DND-41 (cell line): ENCODE data around the gene RAD18.

Source experiments
- ATAC-seq: fragments of 200-7000 bp; cut with Tn5 transposase; 3 replicates; pipeline ENCODE4 v1.9.1; 2021; ENCODE audit warnings: low read depth; ENCODE audit not compliant: insufficient read depth
- DNase-seq: peaks from one replicate; pipeline ENCODE4 v3.0.0-alpha.2; 2020
- H2AFZ ChIP-seq: 2 replicates; pipeline ENCODE4 v1.6.0; 2012; ENCODE audit warnings: low read depth, low read length
- H3K27ac ChIP-seq: 2 replicates; pipeline ENCODE4 v1.5.1; 2012; ENCODE audit warnings: low read length, inconsistent platforms
- H3K27me3 ChIP-seq: fragments of 200-600 bp; sonication (generic); 2 replicates; pipeline ENCODE4 v1.6.0; 2012; ENCODE audit warnings: low read length, mild to moderate bottlenecking, inconsistent platforms; ENCODE audit not compliant: insufficient read depth, poor library complexity
- H3K36me3 ChIP-seq: 2 replicates; pipeline ENCODE4 v1.5.1; 2012; ENCODE audit warnings: low read length, inconsistent platforms; ENCODE audit not compliant: insufficient read depth
- H3K4me1 ChIP-seq: 2 replicates; pipeline ENCODE4 v1.5.1; 2012; ENCODE audit warnings: mild to moderate bottlenecking, low read length; ENCODE audit not compliant: insufficient read depth
- H3K4me2 ChIP-seq: 2 replicates; pipeline ENCODE4 v1.6.0; 2012; ENCODE audit warnings: mild to moderate bottlenecking, moderate library complexity, low read length, inconsistent platforms; ENCODE audit not compliant: insufficient read depth
- H3K4me3 ChIP-seq, 2 experiments: fragments of 200-600 bp in 1 of 2; shearing (Covaris generic) in 1 of 2; 2 replicates each; pipeline ENCODE4 v1.5.1; 2012 to 2016; ENCODE audit warnings: inconsistent platforms in 2 of 2, low read length in 2 of 2, mild to moderate bottlenecking in 2 of 2, low read depth in 1 of 2, moderate library complexity in 1 of 2
- H3K79me2 ChIP-seq: 2 replicates; pipeline ENCODE4 v1.6.0; 2012; ENCODE audit warnings: low read length, inconsistent platforms; ENCODE audit not compliant: insufficient read depth
- H3K9ac ChIP-seq: 2 replicates; pipeline ENCODE4 v1.6.0; 2012; ENCODE audit warnings: low read depth, mild to moderate bottlenecking, inconsistent platforms, low read length, moderate library complexity
- H3K9me3 ChIP-seq: 2 replicates; pipeline ENCODE4 v1.5.1; 2012; ENCODE audit warnings: low read length, moderate library complexity, mild to moderate bottlenecking, inconsistent platforms; ENCODE audit not compliant: insufficient read depth, severe bottlenecking
- H4K20me1 ChIP-seq: 2 replicates; pipeline ENCODE4 v1.6.0; 2012; ENCODE audit warnings: low read length; ENCODE audit not compliant: insufficient read depth
- EZH2 ChIP-seq: IDR thresholded peaks from 3 replicates; pipeline ENCODE4 v1.6.1; 2012; ENCODE audit warnings: borderline replicate concordance, low read depth, mild to moderate bottlenecking, moderate library complexity, low read length, inconsistent platforms; ENCODE audit not compliant: severe bottlenecking
- TF ChIP-seq, protein P1 (sequence below): IDR thresholded peaks from 2 replicates; pipeline ENCODE4 v1.5.1; 2012; ENCODE audit warnings: borderline replicate concordance, low read length, moderate library complexity, mild to moderate bottlenecking; ENCODE audit not compliant: poor library complexity, severe bottlenecking; ENCODE audit errors: extremely low read depth

Gene RAD18

DNA sequence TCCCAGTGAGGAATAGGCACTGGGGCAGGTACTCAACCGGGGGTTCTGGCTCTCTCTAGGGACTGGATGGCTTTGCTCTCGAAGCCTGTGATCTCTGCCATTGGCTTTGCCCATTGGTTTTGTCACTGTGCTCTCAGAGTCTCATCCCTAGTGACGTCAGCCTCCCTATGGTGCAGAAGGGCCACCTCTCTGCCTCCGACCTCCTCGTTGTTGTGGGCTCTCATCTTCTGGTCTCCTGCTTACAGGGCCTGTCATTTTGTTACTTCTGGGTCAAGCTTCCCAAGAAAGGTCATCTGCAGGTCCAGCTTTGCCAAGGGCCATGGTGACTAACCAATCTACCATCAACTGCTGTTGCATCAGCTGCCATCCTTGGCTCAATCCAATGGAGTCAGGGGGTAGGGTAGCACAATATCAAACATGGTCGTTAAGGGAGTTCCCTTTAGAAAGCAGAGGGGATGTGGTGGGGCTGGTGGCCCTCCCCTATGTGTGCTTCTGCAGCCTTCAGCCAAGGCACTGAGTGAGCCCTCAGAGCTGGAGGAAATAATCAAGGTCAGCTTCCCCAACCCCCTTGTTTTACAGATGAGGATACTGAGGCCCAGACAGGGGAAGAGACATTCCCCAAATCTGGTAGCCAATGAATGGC lies 13.4 kb upstream of the RAD18 start:
- Histone ChIP-seq H3K27ac (no peak overlapping the region), H3K4me3 (no peak overlapping the region), H3K36me3 (no peaks in the 10 kb centered on the region), H3K4me2 (no peak overlapping the region), H3K9ac (no peak overlapping the region), H3K9me3 (no peaks in the 10 kb centered on the region), H3K27me3 (peaks cover 17% of the 10 kb centered on the region), H3K4me1 (no peaks in the 10 kb centered on the region), H3K79me2 (no peaks in the 10 kb centered on the region), H4K20me1 (no peaks in the 10 kb centered on the region), H2AFZ (no peak overlapping the region)
- TF ChIP-seq, protein P1, sequence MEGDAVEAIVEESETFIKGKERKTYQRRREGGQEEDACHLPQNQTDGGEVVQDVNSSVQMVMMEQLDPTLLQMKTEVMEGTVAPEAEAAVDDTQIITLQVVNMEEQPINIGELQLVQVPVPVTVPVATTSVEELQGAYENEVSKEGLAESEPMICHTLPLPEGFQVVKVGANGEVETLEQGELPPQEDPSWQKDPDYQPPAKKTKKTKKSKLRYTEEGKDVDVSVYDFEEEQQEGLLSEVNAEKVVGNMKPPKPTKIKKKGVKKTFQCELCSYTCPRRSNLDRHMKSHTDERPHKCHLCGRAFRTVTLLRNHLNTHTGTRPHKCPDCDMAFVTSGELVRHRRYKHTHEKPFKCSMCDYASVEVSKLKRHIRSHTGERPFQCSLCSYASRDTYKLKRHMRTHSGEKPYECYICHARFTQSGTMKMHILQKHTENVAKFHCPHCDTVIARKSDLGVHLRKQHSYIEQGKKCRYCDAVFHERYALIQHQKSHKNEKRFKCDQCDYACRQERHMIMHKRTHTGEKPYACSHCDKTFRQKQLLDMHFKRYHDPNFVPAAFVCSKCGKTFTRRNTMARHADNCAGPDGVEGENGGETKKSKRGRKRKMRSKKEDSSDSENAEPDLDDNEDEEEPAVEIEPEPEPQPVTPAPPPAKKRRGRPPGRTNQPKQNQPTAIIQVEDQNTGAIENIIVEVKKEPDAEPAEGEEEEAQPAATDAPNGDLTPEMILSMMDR, result no peak
- TF ChIP-seq EZH2, result no peak
- no peak for DNase-seq
- ATAC-seq, result no peak

DNA sequence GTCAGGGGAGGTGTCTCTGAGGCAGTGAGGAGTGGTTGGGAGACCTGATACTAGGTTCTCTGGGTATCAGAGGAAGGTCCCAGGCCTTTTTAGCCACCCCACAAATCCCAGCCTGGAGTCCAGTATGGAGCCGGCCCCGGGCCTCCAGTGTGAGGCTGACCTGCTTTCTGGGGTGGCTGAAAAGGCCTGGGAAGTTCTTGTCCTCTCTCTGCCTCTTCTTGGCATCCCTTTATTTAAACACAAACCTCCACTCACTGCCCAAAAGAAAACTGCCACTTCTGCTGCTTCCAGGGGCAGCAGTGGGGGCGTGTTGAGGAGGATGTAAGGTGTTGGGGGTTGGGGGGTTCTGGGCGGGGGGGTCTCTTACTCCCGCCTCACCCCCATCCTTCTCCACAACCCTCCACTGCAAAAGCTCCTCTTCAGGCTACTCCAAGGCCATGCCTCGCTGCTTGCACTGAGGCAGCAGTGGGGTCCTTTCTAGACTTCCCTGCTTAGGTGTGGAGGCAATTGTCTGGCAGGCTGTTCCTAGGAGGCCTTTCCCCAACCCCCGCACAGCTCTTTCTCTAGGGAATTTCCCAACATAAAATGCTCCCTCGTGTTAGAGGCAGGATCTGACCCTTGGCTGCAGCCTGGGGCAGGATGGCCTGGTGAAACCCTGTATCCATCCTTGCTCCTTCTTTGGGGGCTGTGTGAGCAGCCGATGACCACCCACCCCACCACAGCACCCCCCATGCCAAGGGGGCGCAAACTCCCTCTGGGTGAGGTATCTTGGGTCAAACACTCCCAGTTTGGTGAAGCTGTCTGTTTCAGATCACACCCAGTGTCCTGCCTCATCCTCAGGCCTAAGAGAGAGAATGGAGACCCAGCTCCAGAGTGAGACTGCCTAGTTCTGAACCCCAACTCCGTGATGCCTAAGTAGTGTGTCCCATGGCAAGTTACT lies 12.1 kb upstream of the RAD18 start:
- no peak overlapping the region for H3K27ac ChIP-seq
- H2AFZ ChIP-seq, result no peak overlapping the region
- no peak for DNase-seq
- H4K20me1 ChIP-seq, result no peaks in the 10 kb centered on the region
- no peak overlapping the region for H3K4me3 ChIP-seq
- H3K9me3 ChIP-seq, result no peaks in the 10 kb centered on the region
- ATAC-seq, result no peak
- H3K79me2 ChIP-seq, result no peaks in the 10 kb centered on the region
- no peaks in the 10 kb centered on the region for H3K36me3 ChIP-seq
- H3K27me3 ChIP-seq, result peaks cover 12% of the 10 kb centered on the region
- no peak overlapping the region for H3K9ac ChIP-seq
- H3K4me2 ChIP-seq, result no peak overlapping the region
- peaks cover 3% of the 10 kb centered on the region; the same call in 1 of the 2 replicates for H3K4me1 ChIP-seq
- TF ChIP-seq, protein P1, result no peak
- no peak for TF ChIP-seq EZH2

DNA sequence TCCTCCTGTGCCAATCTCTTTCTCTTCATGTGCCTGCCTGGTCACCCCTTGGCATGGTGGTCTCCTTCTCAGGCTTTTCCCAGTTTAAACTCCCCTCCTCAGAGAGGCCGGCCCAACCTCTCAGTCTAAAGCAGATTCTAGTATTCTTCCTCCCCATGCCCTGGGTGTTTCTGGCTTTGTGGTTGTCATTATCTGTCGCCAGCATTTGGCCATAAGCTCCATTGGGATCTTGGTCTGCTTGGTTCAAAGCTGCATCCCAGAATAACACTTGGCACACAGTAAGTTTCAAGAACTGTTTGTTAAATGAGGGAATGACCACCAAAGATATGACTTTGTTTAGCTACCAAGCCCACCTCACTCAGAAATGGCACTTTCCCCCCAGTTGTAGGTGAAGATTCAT lies 11.2 kb upstream of the RAD18 start:
- H3K4me3 ChIP-seq, result no peak overlapping the region
- H3K4me1 ChIP-seq, result peaks cover 3% of the 10 kb centered on the region; the same call in 1 of the 2 replicates
- H4K20me1 ChIP-seq, result no peaks in the 10 kb centered on the region
- TF ChIP-seq, protein P1, result no peak
- no peak for TF ChIP-seq EZH2
- no peak overlapping the region for H3K27ac ChIP-seq
- DNase-seq (no peak), ATAC-seq (no peak)
- H3K9ac ChIP-seq, result no peak overlapping the region
- no peak overlapping the region for H3K4me2 ChIP-seq
- no peak overlapping the region for H2AFZ ChIP-seq
- H3K36me3 ChIP-seq, result no peaks in the 10 kb centered on the region
- no peaks in the 10 kb centered on the region for H3K79me2 ChIP-seq
- peaks cover 12% of the 10 kb centered on the region for H3K27me3 ChIP-seq
- H3K9me3 ChIP-seq, result no peaks in the 10 kb centered on the region
